IMR-90 (cell line): ENCODE results near the gene LDB2.

Experiments
- MAFK ChIP-seq: IDR thresholded peaks from 2 replicates; pipeline ENCODE4 v1.6.1; 2012; ENCODE audit warnings: low read depth, low read length, improper control_type of control experiment
- RFX5 ChIP-seq: IDR thresholded peaks from 2 replicates; pipeline ENCODE4 v1.8.0; 2012; ENCODE audit warnings: low read depth, mild to moderate bottlenecking, low read length, moderate library complexity

DNA sequence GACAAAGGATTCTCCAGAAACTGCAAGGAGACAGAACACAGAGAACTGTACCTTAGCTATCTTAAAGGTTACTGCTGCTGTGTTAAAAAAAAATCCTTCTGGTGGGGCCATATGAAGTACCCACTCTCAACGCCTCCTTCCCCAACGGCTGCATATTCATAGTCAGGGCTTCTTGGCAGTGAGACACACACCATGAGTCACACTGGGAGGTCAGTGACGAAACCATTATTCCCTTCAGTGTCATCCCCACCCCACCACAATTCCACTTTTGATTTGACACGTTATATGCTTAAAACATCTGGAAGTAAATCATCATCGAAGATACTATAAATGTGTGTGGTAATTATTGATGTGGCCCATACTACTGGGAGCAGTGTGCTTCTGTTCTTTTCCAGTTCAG is 271.5 kb downstream of the LDB2 start:
- no peak for TF ChIP-seq RFX5
- TF ChIP-seq MAFK = no peak
